NOMO-1 treated with dmso at 0.1 percent for 144 hours (cell line): ENCODE data around the gene DEPDC7.
A peak's percentile ranks its signal among the peaks of the same experiment; 100 is the strongest.

Experiments used
- DNase-seq: peaks from one replicate; lab custom pipeline; 2025; ENCODE audit not compliant: unreplicated experiment; lab: John Stamatoyannopoulos, UW

Gene DEPDC7

DNA sequence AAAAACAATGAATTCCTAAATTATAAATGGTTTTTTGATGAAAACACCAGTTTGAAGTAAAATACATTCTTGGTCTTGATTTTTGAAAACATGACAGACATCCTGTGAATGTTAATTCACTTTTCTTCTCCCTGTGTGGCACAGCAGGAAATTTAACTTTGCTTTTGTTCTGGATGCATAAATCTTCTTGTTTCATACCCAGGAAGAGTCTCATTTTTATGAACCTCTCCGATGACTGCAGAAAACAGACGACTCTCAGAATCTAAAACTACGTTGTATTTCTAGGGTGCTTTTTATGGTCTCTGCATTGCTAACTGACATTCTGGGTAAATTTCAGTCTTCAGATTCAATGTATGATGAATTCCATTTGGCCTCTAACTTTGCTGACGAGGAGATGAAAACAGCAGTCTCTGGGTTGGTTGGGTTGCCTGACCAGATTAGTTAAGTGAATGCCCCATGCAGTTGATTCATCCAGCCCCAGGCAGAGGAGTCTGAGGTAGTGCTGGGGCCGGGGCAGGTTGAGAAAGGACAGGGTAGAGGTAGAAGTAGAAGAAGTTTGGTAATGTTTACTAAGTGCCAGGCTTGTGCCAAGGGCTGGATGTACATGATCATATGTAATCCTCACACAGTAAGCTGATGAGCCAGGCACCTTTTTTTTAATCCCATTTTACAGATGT lies 43.8 kb downstream of the DEPDC7 start:
- no peak for DNase-seq

DNA sequence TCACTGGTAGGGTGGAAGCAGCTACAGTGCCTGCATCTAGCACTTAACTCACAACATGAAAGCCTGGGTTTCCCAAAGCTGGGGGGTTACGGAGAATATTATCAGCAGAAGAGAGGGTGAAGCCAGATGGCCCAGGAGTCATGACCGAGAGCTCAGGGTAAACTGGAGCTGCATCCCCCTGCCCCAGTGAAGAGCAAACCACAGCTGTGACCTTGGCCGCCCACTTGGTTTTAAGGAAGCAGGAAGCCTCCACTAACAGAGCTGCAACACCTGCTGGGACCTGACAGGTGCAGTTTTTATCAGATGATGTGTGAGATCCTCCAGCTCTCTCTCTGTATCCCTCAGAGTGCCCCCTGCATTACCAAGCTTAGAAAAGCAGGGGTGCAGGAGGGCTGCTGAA lies 44.6 kb downstream of the DEPDC7 start:
- DNase-seq, result no peak

DNA sequence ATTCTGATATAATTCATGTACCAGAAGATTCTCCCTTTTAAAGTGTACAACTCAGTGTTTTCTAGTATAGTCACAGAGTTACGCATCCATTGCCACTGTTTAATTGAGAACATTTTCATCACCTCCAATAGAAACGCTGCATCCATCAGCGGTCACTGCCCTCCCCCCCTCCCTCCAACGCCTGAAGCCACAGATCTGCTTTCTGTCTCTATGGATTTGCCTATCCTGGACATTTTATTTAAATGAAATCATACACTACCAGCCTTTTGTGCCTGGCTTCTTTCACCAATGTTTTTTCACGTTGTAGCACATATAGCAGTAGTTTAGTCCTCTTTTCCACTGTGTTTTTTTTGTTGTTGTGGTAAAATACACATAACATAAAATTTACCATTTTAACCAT lies 46.5 kb downstream of the DEPDC7 start:
- DNase-seq, result no peak

DNA sequence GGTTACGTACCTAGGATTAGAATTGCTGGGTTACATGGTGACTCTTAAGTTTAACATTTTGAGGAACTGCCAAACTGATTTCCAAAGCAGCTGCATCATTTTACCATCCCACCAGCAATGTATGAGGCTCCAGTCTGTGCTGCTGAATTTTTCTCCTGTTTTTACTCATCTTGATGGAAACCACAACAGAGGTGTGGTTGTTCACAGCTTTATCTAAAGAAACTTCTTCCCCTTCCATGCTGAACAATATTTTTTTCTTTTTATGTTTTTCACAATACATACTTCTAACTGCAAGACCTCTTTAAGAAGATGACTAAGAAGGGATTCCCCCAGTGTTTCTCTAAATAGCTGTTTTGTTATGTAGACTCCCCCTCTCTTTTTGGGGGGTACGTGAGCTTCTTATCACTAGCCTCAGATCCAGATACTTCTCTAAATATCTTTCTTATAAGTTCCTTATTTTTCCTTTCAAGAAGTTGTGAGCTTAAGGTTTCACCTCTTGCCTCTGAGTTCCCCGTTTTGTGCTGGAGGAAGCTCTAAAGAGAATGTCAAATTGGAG lies 47.7 kb downstream of the DEPDC7 start:
- peak; percentile 31 for DNase-seq

DNA sequence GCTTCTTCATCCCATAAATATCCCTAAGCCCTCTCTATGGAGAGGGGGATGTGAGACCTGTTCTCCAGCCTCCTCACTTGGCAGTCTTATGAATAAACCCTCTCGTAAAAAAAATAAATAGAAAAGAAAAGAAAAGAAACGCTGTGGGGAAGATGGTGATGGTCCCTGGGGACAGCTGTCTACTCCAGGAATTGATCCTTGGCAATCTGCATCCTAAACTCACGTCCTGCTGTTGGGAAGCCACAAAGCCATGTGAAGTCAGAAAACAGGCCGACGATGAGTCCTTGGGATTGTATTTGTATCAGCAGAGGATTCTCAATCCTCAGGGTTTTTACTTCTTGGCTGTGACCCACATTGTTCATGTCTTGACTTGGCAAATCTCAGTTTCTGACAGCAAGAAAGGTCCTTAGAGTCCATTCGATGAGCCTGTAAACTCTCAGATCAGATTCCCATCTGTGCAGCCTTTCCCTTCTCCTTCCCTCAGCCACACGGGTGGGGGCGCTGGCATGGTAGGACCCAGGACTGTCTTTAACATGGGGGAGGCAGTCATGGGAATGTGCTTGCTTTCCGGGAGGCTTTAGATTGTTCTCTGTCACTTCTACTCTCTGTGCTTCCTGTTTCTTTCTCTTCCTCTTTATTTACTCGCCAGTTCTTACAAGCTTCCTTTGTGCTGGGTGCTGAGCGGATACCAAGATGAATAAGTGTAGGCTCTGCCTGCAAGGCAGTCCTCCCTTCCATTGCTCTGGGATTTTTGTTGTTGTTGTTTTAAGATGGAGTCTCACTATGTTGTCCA lies 48.6 kb downstream of the DEPDC7 start:
- DNase-seq, result peak; percentile 30

DNA sequence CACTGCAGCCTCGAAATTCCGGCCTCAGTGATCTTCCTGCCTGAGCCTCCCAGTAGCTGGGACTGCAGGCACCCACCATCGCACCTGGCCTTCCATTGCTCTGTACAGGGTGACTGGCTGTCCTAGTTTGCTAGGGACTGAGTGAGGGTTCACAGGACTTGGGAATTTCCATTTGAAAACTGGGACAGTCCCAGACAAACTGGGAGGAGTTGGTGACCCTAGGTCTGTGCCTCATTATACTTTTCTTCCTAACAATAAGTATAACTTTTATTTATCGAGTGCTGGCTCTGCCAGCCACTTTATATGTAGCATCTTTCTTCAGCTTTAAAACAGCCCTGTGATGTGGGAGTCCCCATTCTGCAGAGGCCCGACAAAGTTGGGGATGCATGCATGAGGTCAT lies 49.2 kb downstream of the DEPDC7 start:
- no peak for DNase-seq

DNA sequence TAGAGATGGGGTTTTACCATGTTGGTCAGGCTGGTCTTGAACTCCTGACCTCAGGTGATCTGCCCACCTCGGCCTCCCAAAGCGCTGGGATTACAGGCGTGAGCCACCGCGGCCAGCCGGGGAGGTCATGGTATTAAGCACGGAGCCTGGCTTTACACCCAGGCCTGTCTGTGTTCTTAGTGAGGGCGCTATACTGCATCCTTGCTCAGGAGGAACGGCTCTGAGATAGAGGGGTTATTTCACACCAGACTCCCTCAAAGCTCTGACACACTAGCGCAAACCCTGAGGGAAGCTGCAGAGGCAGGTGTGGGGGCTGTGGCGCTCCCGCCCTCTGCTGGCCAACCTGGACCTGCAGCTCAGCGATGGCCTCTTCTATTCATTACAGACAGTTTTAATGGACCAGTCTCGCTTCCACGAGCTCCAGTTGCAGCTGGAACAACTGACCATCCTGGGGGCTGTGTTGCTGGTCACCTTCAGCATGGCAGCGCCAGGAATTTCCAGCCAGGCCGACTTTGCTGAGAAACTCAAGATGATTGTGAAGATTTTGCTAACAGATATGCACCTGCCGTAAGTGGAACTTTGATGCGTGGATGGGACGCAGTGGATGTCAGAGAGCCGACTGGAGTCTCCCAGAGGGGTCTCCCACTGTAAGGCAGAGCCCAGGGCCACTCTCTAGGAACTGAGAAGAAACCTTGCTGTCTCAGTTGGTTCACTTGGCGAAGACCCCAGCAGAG lies 49.9 kb downstream of the DEPDC7 start:
- peak; percentile 21 for DNase-seq

DNA sequence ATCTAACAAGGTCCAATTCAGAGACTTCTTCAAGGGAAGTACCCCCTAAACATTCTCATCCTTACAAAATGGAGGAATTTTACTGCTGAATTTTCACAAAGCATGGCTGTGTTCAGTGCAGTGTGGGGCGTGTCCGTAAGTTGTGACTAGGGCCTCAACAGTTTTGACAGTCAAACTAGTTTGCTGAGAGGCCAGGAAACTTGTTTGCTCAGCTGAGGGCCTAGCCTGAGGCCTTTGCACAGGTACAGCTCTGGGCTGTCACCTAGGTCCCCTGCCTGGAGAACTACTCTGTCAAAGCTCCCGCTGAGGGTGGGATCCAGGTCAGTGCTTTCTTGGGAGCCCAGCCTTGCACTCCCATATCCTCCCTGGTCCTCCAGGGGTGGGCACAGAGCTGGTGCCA lies 51.6 kb downstream of the DEPDC7 start:
- no peak for DNase-seq

DNA sequence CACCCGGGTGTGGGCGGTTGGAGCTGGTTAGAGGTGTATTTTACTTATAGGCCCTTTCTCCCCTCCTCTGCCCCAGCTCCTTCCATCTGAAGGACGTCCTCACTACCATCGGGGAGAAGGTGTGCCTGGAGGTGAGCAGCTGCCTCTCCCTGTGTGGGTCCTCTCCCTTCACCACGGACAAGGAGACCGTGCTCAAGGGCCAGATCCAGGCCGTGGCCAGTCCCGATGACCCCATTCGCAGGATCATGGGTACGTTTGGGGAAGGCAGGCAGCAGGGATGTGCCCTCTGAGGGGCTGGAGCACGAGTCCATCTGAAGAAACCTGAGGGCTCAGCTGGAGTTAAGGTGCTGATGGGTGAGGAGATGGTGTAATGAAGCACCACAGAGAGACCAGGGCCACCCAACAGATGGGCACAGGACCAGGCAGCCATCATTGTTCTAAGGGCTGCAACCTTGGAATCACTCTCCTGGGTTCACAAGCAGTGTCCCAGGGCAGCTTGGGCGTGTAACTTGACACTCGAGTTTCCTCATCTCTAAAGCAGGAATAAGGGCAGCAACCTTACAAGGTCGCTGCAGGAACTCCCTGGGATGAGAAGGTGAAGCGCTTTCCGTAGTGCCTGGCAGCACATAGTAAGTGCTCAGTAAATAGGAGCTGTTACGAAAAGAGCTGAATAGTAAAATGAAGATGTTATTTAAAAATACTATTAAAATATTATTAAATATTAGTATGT lies 53.1 kb downstream of the DEPDC7 start:
- DNase-seq, result no peak

DNA sequence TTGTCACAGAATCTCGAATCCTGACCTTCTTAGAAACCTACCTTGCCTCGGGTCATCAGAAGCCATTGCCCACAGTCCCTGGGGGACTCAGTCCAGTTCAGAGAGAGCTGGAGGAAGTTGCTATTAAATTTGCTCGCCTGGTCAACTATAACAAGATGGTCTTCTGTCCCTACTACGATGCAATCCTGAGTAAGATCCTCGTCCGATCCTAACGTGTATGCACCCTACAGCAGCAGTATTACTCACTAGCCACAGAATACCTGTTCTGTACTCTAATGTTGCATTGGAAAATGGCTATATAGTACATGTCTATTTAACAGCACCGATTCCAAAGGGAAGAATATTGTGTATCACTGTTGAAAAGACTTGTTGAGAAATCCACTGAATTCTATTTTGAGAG lies 56.8 kb downstream of the DEPDC7 start:
- DNase-seq, result no peak
